ENCODE measurements around the gene GGTA1.

DNA sequence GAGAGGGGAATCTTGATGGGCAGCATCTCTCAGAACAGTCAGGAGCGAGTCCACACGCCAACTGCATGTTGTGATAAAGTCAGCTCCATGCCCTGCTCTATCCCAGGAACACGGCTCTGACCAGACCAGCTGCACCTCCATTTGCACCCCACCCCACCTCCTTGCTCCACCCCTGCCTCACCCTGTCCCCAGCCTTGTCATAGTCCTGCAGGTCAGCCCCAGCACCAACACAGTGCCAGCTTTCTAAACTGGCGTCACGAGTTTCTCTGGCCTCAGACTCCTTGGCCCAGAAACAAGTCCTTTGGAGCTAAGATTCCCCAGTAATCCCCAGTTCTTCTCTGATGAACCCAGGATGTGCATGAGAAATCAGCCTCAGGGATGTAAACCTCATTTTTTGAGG lies 23.5 kb downstream of the GGTA1 start:
- TF ChIP-seq SRF (IDR thresholded peaks at IDR 0.05; ENCODE audit: low read depth, low read length) = no peak
- no peak for TF ChIP-seq NRF1 (IDR thresholded peaks at IDR 0.05; ENCODE audit: low read depth, low read length)
- TF ChIP-seq RFX5 (IDR thresholded peaks at IDR 0.05; ENCODE audit: borderline replicate concordance, low read depth, low read length) = no peak

All from H1 (cell line).